IPS-18c (cell line): Measurements from ENCODE around the gene FRMD4A.

Experiments used
- H3K4me3 ChIP-seq: 2 replicates; pipeline ENCODE4 v1.7.0; 2013; ENCODE audit warnings: low read depth, mild to moderate bottlenecking, low read length, moderate library complexity; ENCODE audit not compliant: insufficient read depth
- H3K9me3 ChIP-seq: one replicate; pipeline ENCODE4 v1.6.1; 2013; ENCODE audit warnings: mild to moderate bottlenecking, low read length, moderate library complexity; ENCODE audit not compliant: control insufficient read depth, insufficient read depth

FRMD4A gene

DNA sequence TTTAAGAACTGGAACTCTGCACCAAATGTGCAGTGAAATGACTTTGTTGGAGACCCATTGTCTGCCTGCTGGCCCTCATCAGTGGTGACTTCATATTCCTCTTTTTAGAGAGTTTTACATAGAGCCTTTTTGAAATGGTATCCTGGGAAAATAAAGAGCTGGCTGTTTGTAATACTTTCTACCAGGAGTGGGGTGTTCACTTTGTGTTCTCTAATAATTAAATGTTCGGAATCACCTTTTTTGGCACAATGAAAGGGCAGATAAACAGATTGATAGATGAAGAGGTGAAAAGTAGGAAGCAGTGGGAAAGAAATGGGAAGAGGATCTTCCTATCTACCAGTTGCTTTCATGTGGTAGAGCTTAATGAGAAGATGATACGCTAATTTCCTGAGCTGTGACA, 688.4 kb downstream of the FRMD4A start:
- Histone ChIP-seq H3K9me3 (peaks cover 5% of the 10 kb centered on the region), H3K4me3 (no peak overlapping the region)

GRCh38 chr10:13637894-13638293, 692.8 kb downstream of the FRMD4A start:
- Histone ChIP-seq H3K9me3 (peaks cover 5% of the 10 kb centered on the region), H3K4me3 (no peak overlapping the region)

DNA sequence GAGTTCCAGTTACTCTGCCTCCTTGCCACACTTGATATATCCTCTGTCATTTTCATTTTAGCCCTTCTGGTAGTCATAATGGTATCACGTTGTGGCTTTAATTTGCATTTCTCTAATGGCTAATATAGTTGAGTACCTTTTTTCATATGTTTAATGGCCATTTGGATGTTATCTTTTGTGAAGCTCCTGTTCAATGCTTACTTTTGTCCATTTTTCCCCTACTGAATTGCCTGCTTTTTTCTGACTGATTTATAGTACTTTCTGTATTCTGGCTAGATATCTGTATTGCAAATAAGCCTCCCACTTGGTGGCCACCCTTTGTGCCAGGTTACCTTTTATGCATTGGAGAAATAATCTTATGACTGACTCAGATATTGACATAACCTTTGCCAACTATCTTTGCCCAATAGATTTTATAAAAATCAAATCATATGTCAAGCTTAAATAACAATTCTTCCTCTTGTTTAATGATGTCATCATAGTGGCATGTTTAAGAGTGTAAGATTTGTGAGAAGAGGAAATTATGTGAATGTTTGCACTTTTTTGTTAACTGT, 693.3 kb downstream of the FRMD4A start:
- Histone ChIP-seq H3K9me3 (peaks cover 5% of the 10 kb centered on the region), H3K4me3 (no peak overlapping the region)

- H3K4me3 ChIP-seq = no peak overlapping the region
- no peaks in the 10 kb centered on the region for H3K9me3 ChIP-seq
These were observed 693.9 kb downstream of the FRMD4A start for GRCh38 chr10:13636776-13637175.

GRCh38 chr10:13634207-13634606, 696.5 kb downstream of the FRMD4A start:
- H3K9me3 ChIP-seq = no peaks in the 10 kb centered on the region

DNA sequence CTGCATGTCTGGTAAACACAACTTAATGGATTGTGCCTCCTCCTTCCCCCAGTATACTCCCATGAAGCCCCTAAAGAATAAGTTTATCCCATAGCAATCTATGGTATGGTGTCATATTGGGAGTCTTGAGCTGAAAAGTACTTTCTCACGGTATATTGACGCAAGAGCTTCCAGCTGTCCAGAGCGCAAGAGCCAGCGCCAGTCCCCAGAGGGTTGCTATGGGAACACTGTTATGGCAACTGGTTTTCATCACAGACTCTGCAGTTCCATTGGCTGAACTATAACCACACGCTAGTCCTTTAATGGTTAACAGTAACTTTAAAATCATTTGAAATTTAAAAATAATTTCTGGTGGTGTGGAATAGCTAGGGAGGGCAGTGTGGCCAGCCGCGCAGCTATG, 697.0 kb downstream of the FRMD4A start:
- Histone ChIP-seq H3K9me3 (no peaks in the 10 kb centered on the region), H3K4me3 (no peak overlapping the region)

More at GRCh38 chr10:13634207-13634606, 696.5 kb downstream of the FRMD4A start:
- H3K4me3 ChIP-seq = no peak overlapping the region

- Histone ChIP-seq H3K9me3 (no peaks in the 10 kb centered on the region), H3K4me3 (no peak overlapping the region)
These were observed 697.8 kb downstream of the FRMD4A start for GRCh38 chr10:13632884-13633440.

DNA sequence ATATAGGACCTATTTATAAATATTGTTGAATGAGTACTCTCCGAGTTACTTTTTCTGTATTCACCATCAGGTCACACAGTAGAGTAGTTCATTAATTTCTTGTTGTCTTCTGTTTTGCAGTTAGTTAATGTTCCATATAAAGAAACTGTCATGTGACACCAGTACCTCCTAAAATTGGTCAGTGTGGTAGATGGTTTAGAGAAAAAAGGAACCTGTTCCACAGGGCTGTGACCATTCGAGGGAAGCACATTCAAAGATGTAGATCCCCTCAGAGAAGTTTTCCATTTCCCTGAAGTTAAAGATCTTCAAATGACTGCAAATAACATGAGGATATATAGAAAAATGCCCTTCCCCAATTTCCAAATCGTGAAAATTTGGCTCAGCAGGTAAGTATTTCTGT, 698.3 kb downstream of the FRMD4A start:
- no peaks in the 10 kb centered on the region for H3K9me3 ChIP-seq
- no peak overlapping the region for H3K4me3 ChIP-seq

DNA sequence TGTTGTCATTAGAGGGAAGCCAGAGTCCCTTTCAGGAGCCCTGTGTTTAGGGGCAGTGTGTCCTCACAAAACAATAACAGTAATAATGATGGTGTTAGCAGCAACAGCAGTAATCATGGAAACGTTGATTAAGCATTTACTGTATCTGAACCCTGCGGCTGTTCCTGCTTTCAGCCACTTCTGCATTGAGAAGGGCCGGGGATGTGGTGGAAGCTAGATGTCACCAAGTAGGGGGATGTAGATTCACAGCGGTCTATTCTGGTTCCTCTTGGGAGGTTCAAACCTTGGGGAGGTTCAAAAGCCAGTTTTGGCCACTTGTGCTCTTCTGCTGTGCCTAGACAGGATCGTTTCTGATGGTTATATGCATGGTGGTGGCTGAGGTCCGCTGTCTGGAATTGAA, 699.1 kb downstream of the FRMD4A start:
- H3K9me3 ChIP-seq = no peaks in the 10 kb centered on the region

GRCh38 chr10:13630231-13630630, 700.5 kb downstream of the FRMD4A start:
- Histone ChIP-seq H3K4me3 (no peak overlapping the region), H3K9me3 (no peaks in the 10 kb centered on the region)

More for the DNA sequence above, 699.1 kb downstream of the FRMD4A start:
- H3K4me3 ChIP-seq = no peak overlapping the region

DNA sequence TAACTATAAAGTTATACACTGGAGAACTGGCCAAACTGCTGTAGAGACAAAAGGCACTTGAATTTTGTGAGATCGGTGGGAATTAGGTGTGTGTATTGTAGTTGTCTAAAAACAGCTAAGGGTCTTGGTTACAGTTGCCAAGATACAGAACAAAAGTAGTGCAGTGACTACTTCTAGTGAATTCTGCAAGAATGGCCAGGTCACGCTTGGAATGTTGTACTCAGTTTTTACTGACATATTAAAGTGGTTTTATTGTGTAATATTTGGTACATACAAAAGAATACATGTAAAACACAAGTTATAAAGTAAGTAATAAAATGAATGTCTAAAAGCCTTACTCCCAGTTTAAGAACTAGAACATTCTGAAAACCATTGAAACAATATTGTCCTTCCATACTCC, 701.6 kb downstream of the FRMD4A start:
- no peak overlapping the region for H3K4me3 ChIP-seq
- no peaks in the 10 kb centered on the region for H3K9me3 ChIP-seq

- H3K9me3 ChIP-seq = no peaks in the 10 kb centered on the region
- no peak overlapping the region for H3K4me3 ChIP-seq
These were observed 702.1 kb downstream of the FRMD4A start for GRCh38 chr10:13628661-13629060.

GRCh38 chr10:13627459-13628310, 703.0 kb downstream of the FRMD4A start:
- Histone ChIP-seq H3K9me3 (no peaks in the 10 kb centered on the region), H3K4me3 (no peak overlapping the region)

DNA sequence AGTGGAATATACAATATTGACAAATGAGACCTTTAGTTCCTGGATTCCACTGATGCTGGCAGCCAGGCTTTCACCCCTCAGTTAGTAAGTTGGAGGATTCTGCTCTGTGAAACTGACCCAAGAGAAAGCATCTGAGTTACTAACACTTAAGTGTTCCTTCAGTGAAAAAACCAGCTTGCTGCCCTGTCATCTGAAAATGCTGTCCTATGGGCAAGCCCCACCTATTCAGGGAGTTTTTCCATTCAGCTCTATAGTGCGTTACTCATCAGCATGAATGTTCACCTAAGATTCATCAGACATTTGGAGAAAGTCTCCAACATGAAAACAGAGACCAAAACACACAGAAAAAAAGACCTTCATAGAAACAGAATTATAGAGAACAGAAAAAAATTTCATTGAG, 706.1 kb downstream of the FRMD4A start:
- H3K9me3 ChIP-seq = no peaks in the 10 kb centered on the region

GRCh38 chr10:13621931-13622330, 708.8 kb downstream of the FRMD4A start:
- Histone ChIP-seq H3K4me3 (no peak overlapping the region), H3K9me3 (no peaks in the 10 kb centered on the region)

More for the DNA sequence above, 706.1 kb downstream of the FRMD4A start:
- H3K4me3 ChIP-seq = no peak overlapping the region

GRCh38 chr10:13617116-13617515, 713.6 kb downstream of the FRMD4A start:
- Histone ChIP-seq H3K4me3 (no peak overlapping the region), H3K9me3 (no peaks in the 10 kb centered on the region)

- H3K4me3 ChIP-seq = no peak overlapping the region
These were observed 714.9 kb downstream of the FRMD4A start for GRCh38 chr10:13615650-13616300.

More at GRCh38 chr10:13615650-13616300, 714.9 kb downstream of the FRMD4A start:
- no peaks in the 10 kb centered on the region for H3K9me3 ChIP-seq
